Coronary artery (tissue), 2 donors: Measurements from ENCODE around the gene MBD5.

Experiments used
- DNase-seq: peaks from one replicate; pipeline ENCODE4 v3.0.0-alpha.2; 2017; ENCODE audit warnings: low spot score
- H3K27ac ChIP-seq, 2 donors: fragments of 200-600 bp; sonication (generic); one replicate each; pipeline ENCODE4 v1.5.1; 2016 to 2019
- H3K4me3 ChIP-seq: fragments of 200-600 bp; sonication (generic); 2 replicates; pipeline ENCODE4 v1.5.1; 2016; ENCODE audit warnings: mild to moderate bottlenecking, moderate library complexity
- CTCF ChIP-seq: fragments of 200-600 bp; sonication (generic); IDR thresholded peaks from one replicate; pipeline ENCODE4 v1.5.1; 2019; ENCODE audit warnings: antibody characterized with exemption

MBD5 gene

GRCh38 chr2:148531235-148531634, 510.3 kb downstream of the MBD5 start:
- Histone ChIP-seq H3K4me3 (no peak overlapping the region), H3K27ac (no peak overlapping the region)
- TF ChIP-seq CTCF = no peak
- no peak for DNase-seq

- no peak for TF ChIP-seq CTCF
- no peak overlapping the region for H3K4me3 ChIP-seq
- H3K27ac ChIP-seq = no peak overlapping the region
- DNase-seq = no peak
Measured at GRCh38 chr2:148531669-148532428, 511.0 kb downstream of the MBD5 start.

GRCh38 chr2:148533004-148533403, 512.1 kb downstream of the MBD5 start:
- Histone ChIP-seq H3K27ac (no peak overlapping the region), H3K4me3 (no peak overlapping the region)
- no peak for TF ChIP-seq CTCF
- DNase-seq = no peak

- H3K27ac ChIP-seq = no peak overlapping the region
- no peak for DNase-seq
- TF ChIP-seq CTCF = no peak
- no peak overlapping the region for H3K4me3 ChIP-seq
Measured at GRCh38 chr2:148533685-148534084, 512.8 kb downstream of the MBD5 start.

- no peak for DNase-seq
- no peak for TF ChIP-seq CTCF
- Histone ChIP-seq H3K27ac (no peak overlapping the region), H3K4me3 (no peak overlapping the region)
Measured at GRCh38 chr2:148534416-148535204, 513.7 kb downstream of the MBD5 start.

- no peak for TF ChIP-seq CTCF
- H3K4me3 ChIP-seq = no peak overlapping the region
- no peak for DNase-seq
- H3K27ac ChIP-seq = no peak overlapping the region
Measured at GRCh38 chr2:148538375-148538774, 517.5 kb downstream of the MBD5 start.

GRCh38 chr2:148540022-148540421, 519.1 kb downstream of the MBD5 start:
- Histone ChIP-seq H3K27ac (no peak overlapping the region), H3K4me3 (no peak overlapping the region)
- no peak for TF ChIP-seq CTCF
- peak; percentile 56 for DNase-seq
